Measurements from ENCODE around the gene BICDL2.

- TF ChIP-seq POLR2AphosphoS5 (IDR thresholded peaks at IDR 0.05; ENCODE audit: low read depth, low read length) (no peak), SIN3A (IDR thresholded peaks at IDR 0.05; ENCODE audit: borderline replicate concordance, insufficient read depth, low read length) (no peak), TAF1 (IDR thresholded peaks at IDR 0.05; ENCODE audit: borderline replicate concordance, insufficient read depth, low read length) (no peak), FOXP2 (optimal IDR thresholded peaks at IDR 0.05; ENCODE audit: borderline replicate concordance, extremely low read depth, extremely low read length, insufficient read depth) (no peak), REST (IDR thresholded peaks at IDR 0.05; ENCODE audit: insufficient read depth in 1 of 2, low read depth in 2 of 2, low read length in 2 of 2) (no peak)
Observed at GRCh38 chr16:3047387-3047720, 10.6 kb upstream of the BICDL2 start.

Measured in PFSK-1 (cell line).